Breast epithelium (tissue), 4 donors: ENCODE results near the gene IFNL3. TPM values are rescaled to one million over a fixed set of nuclear protein-coding genes. Genes with fewer than 3 reads are reported as not detected.
"Not testable (repeated sequence)": the region's sequence is repeated elsewhere in the genome, so short reads cannot be mapped to it uniquely, and the experiment has no call there.

Source experiments
- DNase-seq, 2 donors: peaks; one replicate each; pipeline ENCODE4 v3.0.0-alpha.2; 2019; ENCODE audit warnings: low spot score in 2 of 2
- H3K27ac ChIP-seq, 2 donors: fragments of 200-600 bp; sonication (generic) in 1 of 2; one replicate each; pipeline ENCODE4 v1.5.1; 2016 to 2019; ENCODE audit warnings: mild to moderate bottlenecking in 1 of 2
- H3K27me3 ChIP-seq, 2 donors: fragments of 200-600 bp; sonication (generic) in 1 of 2; one replicate each; pipeline versions ENCODE4 v1.5.1 to v1.6.0; 2017 to 2019; ENCODE audit warnings: control low read depth in 1 of 2, mild to moderate bottlenecking in 1 of 2
- H3K36me3 ChIP-seq: fragments of 200-600 bp; one replicate; pipeline ENCODE4 v1.5.1; 2019
- H3K4me1 ChIP-seq, 2 donors: fragments of 200-600 bp; sonication (generic); one replicate each; pipeline ENCODE4 v1.5.1; 2016 to 2019; ENCODE audit warnings: control low read depth in 1 of 2
- H3K4me3 ChIP-seq, 3 donors: fragments of 200-600 bp; sonication (generic); 1 replicate in 2 of 3; 2 replicates in 1 of 3; pipeline ENCODE4 v1.5.1; 2016 to 2019; ENCODE audit warnings: mild to moderate bottlenecking in 3 of 3, moderate library complexity in 2 of 3
- H3K9me3 ChIP-seq, 2 donors: fragments of 200-600 bp; sonication (generic) in 1 of 2; one replicate each; pipeline ENCODE4 v1.5.1; 2016 to 2019; ENCODE audit warnings: control low read depth in 1 of 2
- POLR2A ChIP-seq: fragments of 450-650 bp; IDR thresholded peaks from one replicate; pipeline ENCODE4 v1.6.1; 2016; ENCODE audit warnings: antibody characterized with exemption, mild to moderate bottlenecking, moderate library complexity
- POLR2AphosphoS5 ChIP-seq, 3 donors: sonication (generic); formaldehyde crosslinking; IDR thresholded peaks; one replicate each; pipeline ENCODE4 v1.6.1; 2017; ENCODE audit warnings: antibody characterized with exemption in 3 of 3
- intact Hi-C: fragments of 100-400 bp; cut with DNase I; formaldehyde crosslinking; loops from one replicate; pipeline ENCODE4 v1.15.1; 2023; ENCODE audit warnings: low total_unique reads
- total RNA-seq, 3 donors: library from RNA; depleted of rRNA; stranded (reverse); fragments of >200 nt; gene quantifications; one replicate each; pipeline ENCODE4 v1.1.0, GENCODE V29; 2016
- TF ChIP-seq, protein P1 (sequence below), 3 donors: fragments of 450-650 bp; IDR thresholded peaks; one replicate each; pipeline ENCODE4 v1.5.1; 2016 to 2017; ENCODE audit warnings: antibody characterized with exemption in 3 of 3, mild to moderate bottlenecking in 3 of 3, moderate library complexity in 3 of 3

IFNL3 gene
- total RNA-seq, 3 donors from 2014 or later: not detected

DNA sequence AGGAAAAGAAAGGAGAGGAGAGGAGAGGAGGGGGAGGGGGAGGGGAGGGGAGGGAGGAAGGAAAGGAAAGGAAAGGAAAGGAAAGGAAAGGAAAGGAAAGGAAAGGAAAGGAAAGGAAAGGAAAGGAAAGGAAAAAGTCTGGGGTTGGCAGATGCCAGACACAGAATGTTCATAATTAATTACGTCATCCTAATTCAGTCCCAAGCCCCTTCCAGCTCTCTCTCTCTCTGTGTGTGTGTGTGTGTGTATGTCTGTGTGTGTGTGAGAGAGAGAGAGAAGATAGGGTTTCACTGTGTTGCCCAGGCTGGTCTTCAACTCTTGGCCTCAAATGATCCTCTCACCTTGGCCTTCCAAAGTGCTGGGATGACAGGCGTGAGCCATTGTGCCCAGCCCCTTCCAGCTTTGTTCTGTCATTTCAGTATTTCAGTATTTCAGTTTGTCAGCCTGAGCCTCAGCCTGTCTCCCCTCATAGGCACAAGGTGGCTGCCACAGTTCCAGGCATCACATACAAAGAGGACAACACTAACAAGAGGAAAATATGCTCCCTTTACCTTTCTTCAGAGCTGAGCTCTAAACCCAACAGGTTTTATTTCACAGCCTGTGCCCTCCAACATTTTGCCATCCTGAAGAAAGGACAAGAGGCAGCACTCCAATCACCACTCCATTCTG is 14.6 kb downstream of the IFNL3 start:
- Histone ChIP-seq H3K9me3 (peaks cover 0 to 4% of the 10 kb centered on the region in 2 donors), H3K4me3 (no peak overlapping the region), H3K27me3 (no peaks in the 10 kb centered on the region), H3K27ac (no peak overlapping the region), H3K4me1 (no peaks in the 10 kb centered on the region), H3K36me3 (no peaks in the 10 kb centered on the region)
- DNase-seq: no peak
- no peak for TF ChIP-seq POLR2A
- TF ChIP-seq POLR2AphosphoS5 (IDR thresholded peaks at IDR 0.05): no peak
- TF ChIP-seq, protein P1, sequence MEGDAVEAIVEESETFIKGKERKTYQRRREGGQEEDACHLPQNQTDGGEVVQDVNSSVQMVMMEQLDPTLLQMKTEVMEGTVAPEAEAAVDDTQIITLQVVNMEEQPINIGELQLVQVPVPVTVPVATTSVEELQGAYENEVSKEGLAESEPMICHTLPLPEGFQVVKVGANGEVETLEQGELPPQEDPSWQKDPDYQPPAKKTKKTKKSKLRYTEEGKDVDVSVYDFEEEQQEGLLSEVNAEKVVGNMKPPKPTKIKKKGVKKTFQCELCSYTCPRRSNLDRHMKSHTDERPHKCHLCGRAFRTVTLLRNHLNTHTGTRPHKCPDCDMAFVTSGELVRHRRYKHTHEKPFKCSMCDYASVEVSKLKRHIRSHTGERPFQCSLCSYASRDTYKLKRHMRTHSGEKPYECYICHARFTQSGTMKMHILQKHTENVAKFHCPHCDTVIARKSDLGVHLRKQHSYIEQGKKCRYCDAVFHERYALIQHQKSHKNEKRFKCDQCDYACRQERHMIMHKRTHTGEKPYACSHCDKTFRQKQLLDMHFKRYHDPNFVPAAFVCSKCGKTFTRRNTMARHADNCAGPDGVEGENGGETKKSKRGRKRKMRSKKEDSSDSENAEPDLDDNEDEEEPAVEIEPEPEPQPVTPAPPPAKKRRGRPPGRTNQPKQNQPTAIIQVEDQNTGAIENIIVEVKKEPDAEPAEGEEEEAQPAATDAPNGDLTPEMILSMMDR (IDR thresholded peaks at IDR 0.05): no peak
- intact Hi-C loops: no loop called here

DNA sequence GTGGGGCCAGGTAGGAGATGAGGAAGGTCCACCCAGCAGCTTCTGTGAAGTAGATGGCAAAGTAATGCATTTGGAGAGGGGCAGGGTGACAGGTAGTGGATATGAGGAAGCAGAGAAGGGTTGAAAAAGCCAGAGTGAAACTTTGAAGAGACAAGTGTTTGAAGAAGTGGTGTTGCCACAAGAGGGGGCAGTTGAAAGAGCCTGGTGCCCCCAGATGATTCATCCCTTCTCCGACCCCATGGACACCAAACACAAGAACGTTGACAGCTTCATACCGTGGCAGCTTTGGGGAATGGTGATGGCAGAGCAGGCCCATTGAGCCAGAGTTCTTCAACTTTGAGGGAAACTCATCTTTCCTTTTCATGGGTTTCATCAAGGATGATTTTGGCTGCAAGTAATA is 19.9 kb downstream of the IFNL3 start:
- no peaks in the 10 kb centered on the region for H3K27me3 ChIP-seq
- intact Hi-C loops: no loop called here

DNA sequence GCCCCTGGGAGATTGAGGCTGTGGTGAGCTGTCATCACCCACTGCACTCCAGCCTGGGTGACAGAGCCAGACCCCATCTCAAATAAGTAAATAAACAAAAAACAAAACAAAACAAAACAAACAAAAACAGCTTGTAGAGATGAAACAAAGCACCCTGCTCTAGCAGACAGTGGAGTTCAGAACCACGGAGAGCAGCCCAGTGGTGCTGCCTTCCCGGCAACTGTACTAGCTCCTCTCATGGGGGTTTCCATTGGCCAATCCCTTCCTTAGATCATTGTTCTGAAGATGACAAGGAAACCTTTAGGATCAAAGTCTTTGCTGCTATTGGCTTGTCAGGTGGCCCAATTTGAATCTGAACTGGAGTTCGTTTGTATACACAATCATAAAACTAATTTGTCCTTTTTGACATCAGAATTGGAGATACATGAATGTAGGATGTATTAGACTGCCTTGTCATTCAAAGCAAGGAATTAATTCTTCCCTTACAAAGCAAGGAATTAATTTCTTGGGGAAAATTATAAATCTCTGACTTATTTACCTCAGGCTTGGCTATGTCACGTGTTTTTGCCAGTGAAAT is 21.0 kb downstream of the IFNL3 start:
- intact Hi-C loops: no loop called here
- no peak for TF ChIP-seq POLR2A
- TF ChIP-seq, protein P1 (IDR thresholded peaks at IDR 0.05): no peak
- TF ChIP-seq POLR2AphosphoS5 (IDR thresholded peaks at IDR 0.05): no peak

More for the DNA sequence above, 19.9 kb downstream of the IFNL3 start:
- Histone ChIP-seq H3K9me3 (no peaks in the 10 kb centered on the region), H3K27ac (no peak overlapping the region), H3K4me3 (no peak overlapping the region), H3K4me1 (no peaks in the 10 kb centered on the region), H3K36me3 (no peaks in the 10 kb centered on the region)
- TF ChIP-seq POLR2AphosphoS5 (IDR thresholded peaks at IDR 0.05) (no peak), POLR2A (no peak)
- TF ChIP-seq, protein P1 (IDR thresholded peaks at IDR 0.05): no peak
- DNase-seq: no peak

DNA sequence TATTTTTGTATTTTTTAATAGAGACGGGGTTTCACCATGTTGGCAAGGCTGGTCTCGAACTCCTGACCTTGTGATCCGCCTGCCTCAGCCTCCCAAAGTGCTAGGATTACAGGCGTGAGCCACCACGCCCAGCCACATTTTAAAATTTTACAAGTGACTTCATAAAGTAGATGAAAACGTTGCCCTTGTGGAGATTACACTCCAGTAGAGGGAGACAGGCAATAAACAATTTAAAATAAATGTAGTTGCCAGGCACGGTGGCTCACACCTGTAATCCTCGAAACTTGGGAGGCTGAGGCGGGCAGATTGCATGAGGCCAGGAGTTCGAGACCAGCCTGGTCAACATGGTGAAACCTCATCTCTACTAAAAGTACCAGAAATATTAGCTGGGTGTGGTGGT is 25.7 kb downstream of the IFNL3 start:
- intact Hi-C loops, H3K27me3 ChIP-seq, H3K27ac ChIP-seq, DNase-seq, H3K9me3 ChIP-seq, H3K36me3 ChIP-seq, H3K4me1 ChIP-seq, H3K4me3 ChIP-seq: not testable (repeated sequence)

More for the DNA sequence above, 21.0 kb downstream of the IFNL3 start:
- DNase-seq: no peak
- no peaks in the 10 kb centered on the region for H3K9me3 ChIP-seq
- no peaks in the 10 kb centered on the region for H3K4me1 ChIP-seq
- no peaks in the 10 kb centered on the region for H3K27me3 ChIP-seq
- no peak overlapping the region for H3K27ac ChIP-seq
- no peaks in the 10 kb centered on the region for H3K36me3 ChIP-seq
- no peak overlapping the region for H3K4me3 ChIP-seq

DNA sequence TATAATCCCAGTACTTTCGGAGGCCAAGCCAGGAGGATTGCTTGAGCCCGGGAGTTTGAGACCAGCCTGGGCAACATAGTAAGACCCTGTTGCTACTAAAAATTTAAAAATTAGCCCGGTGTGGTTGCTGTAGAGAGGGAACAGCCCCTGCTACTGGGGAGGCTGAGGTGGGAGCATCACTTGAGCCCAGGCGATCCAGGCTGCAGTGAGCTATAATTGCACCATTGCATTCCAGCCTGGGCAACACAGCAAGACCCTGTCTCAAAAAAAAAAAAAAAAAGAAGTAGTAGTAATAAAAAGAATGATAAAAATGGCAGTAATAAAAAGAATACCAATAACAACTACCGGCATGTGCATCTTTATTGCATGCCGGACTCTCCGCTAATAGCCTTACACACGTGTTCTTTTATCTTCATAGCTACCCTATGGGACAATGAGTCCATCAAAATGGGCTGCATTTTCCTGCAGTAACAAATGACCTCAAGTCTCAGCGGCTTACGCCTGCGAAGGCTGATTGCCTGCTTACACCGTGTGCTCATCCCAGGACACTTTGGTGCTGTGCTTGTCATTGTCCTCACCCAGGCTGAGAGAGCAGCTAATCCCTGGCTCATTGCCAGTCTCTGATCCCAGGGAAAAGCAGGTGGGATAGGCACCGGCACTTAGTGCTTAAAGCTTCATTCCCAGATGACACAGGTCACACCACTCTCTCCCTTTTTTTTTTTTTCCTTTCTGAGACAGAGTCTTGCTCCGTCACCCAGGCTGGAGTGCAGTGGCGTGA is 26.4 kb downstream of the IFNL3 start:
- H3K4me1 ChIP-seq: no peaks in the 10 kb centered on the region

More for the DNA sequence above, 26.4 kb downstream of the IFNL3 start:
- Histone ChIP-seq H3K27me3 (no peaks in the 10 kb centered on the region), H3K27ac (no peak overlapping the region), H3K9me3 (peaks cover 0 to 4% of the 10 kb centered on the region in 2 donors), H3K4me3 (no peak overlapping the region), H3K36me3 (no peaks in the 10 kb centered on the region)
- intact Hi-C loops: no loop called here
- DNase-seq: no peak
- TF ChIP-seq, protein P1 (IDR thresholded peaks at IDR 0.05): no peak
- no peak for TF ChIP-seq POLR2AphosphoS5 (IDR thresholded peaks at IDR 0.05)
- TF ChIP-seq POLR2A: no peak
